GM21717 (cell line): ENCODE results near the gene PTBP1.

ENCODE experiments used
- ATAC-seq: cut with Tn5 transposase; IDR thresholded peaks from one replicate; pipeline ENCODE4 v1.9.1; 2021; ENCODE audit warnings: mild to moderate bottlenecking, moderate library complexity; ENCODE audit not compliant: unreplicated experiment

PTBP1 gene

GRCh38 chr19:796692-797527 lies at the start of gene PTBP1:
PTBP1 (plus strand) TSS chr19:797452; CDS start chr19:797498, 46 bp downstream.
- ATAC-seq: peak; percentile 65

- no peak for ATAC-seq
Observed at GRCh38 chr19:748274-748598, 49.0 kb upstream of the PTBP1 start.

GRCh38 chr19:749811-750210 lies 47.4 kb upstream of the PTBP1 start:
- no peak for ATAC-seq

- ATAC-seq: no peak
Observed at GRCh38 chr19:750640-751423, 46.4 kb upstream of the PTBP1 start, which contains the start of gene MISP. MISP (plus strand) TSS chr19:751112; CDS start chr19:756947, 5,835 bp downstream.

GRCh38 chr19:751501-752341 lies 45.5 kb upstream of the PTBP1 start:
- ATAC-seq: no peak

GRCh38 chr19:752652-753517 lies 44.4 kb upstream of the PTBP1 start:
- no peak for ATAC-seq

- no peak for ATAC-seq
Observed at GRCh38 chr19:754530-754929, 42.7 kb upstream of the PTBP1 start.

GRCh38 chr19:755063-755462 lies 42.2 kb upstream of the PTBP1 start:
- ATAC-seq: no peak

GRCh38 chr19:756236-756635 lies 41.0 kb upstream of the PTBP1 start:
- ATAC-seq: no peak

GRCh38 chr19:756821-757688 lies 40.2 kb upstream of the PTBP1 start:
- no peak for ATAC-seq

- ATAC-seq: no peak
Observed at GRCh38 chr19:757811-758668, 39.2 kb upstream of the PTBP1 start.

GRCh38 chr19:763181-763580 lies 34.1 kb upstream of the PTBP1 start:
- no peak for ATAC-seq

GRCh38 chr19:763869-764268 lies 33.4 kb upstream of the PTBP1 start:
- no peak for ATAC-seq

GRCh38 chr19:764301-764700 lies 33.0 kb upstream of the PTBP1 start:
- no peak for ATAC-seq

- ATAC-seq: no peak
Observed at GRCh38 chr19:765179-765738, 32.0 kb upstream of the PTBP1 start.

GRCh38 chr19:768424-768823 lies 28.8 kb upstream of the PTBP1 start:
- ATAC-seq: no peak

- no peak for ATAC-seq
Observed at GRCh38 chr19:769616-770015, 27.6 kb upstream of the PTBP1 start.

GRCh38 chr19:771332-771785 lies 25.9 kb upstream of the PTBP1 start:
- ATAC-seq: no peak
